T-helper 9 cell (primary cell): Measurements from ENCODE around the gene PDCD2L.
"Not testable (repeated sequence)": the region's sequence is repeated elsewhere in the genome, so short reads cannot be mapped to it uniquely, and the experiment has no call there.

Source experiments
- DNase-seq: peaks from one replicate; pipeline ENCODE4 v3.0.0-alpha.2; 2020

PDCD2L gene

GRCh38 chr19:34375598-34375997 lies 28.6 kb upstream of the PDCD2L start:
- no peak for DNase-seq

- DNase-seq: no peak
Measured at GRCh38 chr19:34380639-34381241, 23.5 kb upstream of the PDCD2L start.

GRCh38 chr19:34381399-34382251 lies 22.6 kb upstream of the PDCD2L start:
- no peak for DNase-seq

GRCh38 chr19:34382471-34382870 lies 21.7 kb upstream of the PDCD2L start:
- no peak for DNase-seq

- DNase-seq: no peak
Measured at GRCh38 chr19:34383599-34383998, 20.6 kb upstream of the PDCD2L start.

GRCh38 chr19:34386645-34387445 lies 17.4 kb upstream of the PDCD2L start:
- DNase-seq: no peak

- no peak for DNase-seq
Measured at GRCh38 chr19:34387446-34387810, 16.8 kb upstream of the PDCD2L start.

GRCh38 chr19:34388745-34389144 lies 15.5 kb upstream of the PDCD2L start:
- not testable (repeated sequence) for DNase-seq

- DNase-seq: no peak
Measured at GRCh38 chr19:34391813-34392212, 12.4 kb upstream of the PDCD2L start.

GRCh38 chr19:34393031-34393430 lies 11.2 kb upstream of the PDCD2L start:
- no peak for DNase-seq

- no peak for DNase-seq
Measured at GRCh38 chr19:34393629-34394028, 10.6 kb upstream of the PDCD2L start.

GRCh38 chr19:34397853-34398252 lies 6.3 kb upstream of the PDCD2L start:
- DNase-seq: no peak

GRCh38 chr19:34399886-34400285 lies 4.3 kb upstream of the PDCD2L start:
- DNase-seq: no peak

- not testable (repeated sequence) for DNase-seq
Measured at GRCh38 chr19:34400844-34401243, 3.4 kb upstream of the PDCD2L start.

GRCh38 chr19:34402074-34402600 lies 2.1 kb upstream of the PDCD2L start:
- DNase-seq: no peak

- DNase-seq: no peak
Measured at GRCh38 chr19:34403784-34404108, 453 bp upstream of the PDCD2L start.

GRCh38 chr19:34405892-34406660 lies 1.9 kb downstream of the PDCD2L start:
- no peak for DNase-seq

GRCh38 chr19:34408411-34408810 lies 4.2 kb downstream of the PDCD2L start:
- no peak for DNase-seq

GRCh38 chr19:34409189-34410164 lies 5.3 kb downstream of the PDCD2L start:
- DNase-seq: no peak

GRCh38 chr19:34411216-34411615 lies 7.0 kb downstream of the PDCD2L start:
- no peak for DNase-seq

- DNase-seq: no peak
Measured at GRCh38 chr19:34416021-34416545, 11.9 kb downstream of the PDCD2L start.
